Measurements from ENCODE around the gene CTDP1. TPM values are rescaled to one million over a fixed set of nuclear protein-coding genes. Genes with fewer than 3 reads are reported as not detected.

CTDP1 gene
- total RNA-seq, 1 donor from 2014 or later = 7.5 TPM

DNA sequence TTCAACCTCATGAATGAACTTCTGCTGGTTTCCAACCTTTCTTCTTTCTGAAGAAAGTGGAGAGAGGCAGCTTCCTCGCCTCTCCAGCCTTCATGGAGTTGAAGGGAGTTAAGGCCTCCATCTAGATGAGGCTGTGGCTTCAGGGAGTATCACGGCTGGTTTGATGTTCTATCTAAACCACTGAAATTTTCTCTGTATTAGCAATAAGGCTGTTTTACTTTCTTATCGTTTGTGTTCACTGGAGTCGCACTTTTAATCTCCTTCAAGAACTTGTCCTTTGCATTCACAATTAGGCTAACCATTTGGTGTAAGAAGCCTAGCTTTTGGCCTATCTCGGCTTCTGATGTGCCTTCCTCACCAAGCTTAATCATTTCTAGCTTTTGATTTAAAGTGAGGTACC is 19.9 kb upstream of the CTDP1 start:
- Histone ChIP-seq H3K36me3 (no peaks in the 10 kb centered on the region), H3K4me1 (no peaks in the 10 kb centered on the region), H3K9me3 (replicated peaks) (peaks cover 10% of the 10 kb centered on the region), H3K4me3 (no peak overlapping the region), H3K27me3 (ENCODE audit: low read depth) (peaks cover 53% of the 10 kb centered on the region), H3K27ac (replicated peaks) (no peak overlapping the region)
- no peak for DNase-seq
- TF ChIP-seq, protein P1, sequence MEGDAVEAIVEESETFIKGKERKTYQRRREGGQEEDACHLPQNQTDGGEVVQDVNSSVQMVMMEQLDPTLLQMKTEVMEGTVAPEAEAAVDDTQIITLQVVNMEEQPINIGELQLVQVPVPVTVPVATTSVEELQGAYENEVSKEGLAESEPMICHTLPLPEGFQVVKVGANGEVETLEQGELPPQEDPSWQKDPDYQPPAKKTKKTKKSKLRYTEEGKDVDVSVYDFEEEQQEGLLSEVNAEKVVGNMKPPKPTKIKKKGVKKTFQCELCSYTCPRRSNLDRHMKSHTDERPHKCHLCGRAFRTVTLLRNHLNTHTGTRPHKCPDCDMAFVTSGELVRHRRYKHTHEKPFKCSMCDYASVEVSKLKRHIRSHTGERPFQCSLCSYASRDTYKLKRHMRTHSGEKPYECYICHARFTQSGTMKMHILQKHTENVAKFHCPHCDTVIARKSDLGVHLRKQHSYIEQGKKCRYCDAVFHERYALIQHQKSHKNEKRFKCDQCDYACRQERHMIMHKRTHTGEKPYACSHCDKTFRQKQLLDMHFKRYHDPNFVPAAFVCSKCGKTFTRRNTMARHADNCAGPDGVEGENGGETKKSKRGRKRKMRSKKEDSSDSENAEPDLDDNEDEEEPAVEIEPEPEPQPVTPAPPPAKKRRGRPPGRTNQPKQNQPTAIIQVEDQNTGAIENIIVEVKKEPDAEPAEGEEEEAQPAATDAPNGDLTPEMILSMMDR (IDR thresholded peaks at IDR 0.05; ENCODE audit: borderline replicate concordance) = no peak
- intact Hi-C loops (cut with micrococcal nuclease) = no loop called here

- intact Hi-C loops (cut with micrococcal nuclease) = no loop called here
- Histone ChIP-seq H3K27me3 (ENCODE audit: low read depth) (peaks cover 51% of the 10 kb centered on the region), H3K9me3 (replicated peaks) (no peaks in the 10 kb centered on the region), H3K4me1 (no peaks in the 10 kb centered on the region), H3K4me3 (no peak overlapping the region), H3K36me3 (no peaks in the 10 kb centered on the region), H3K27ac (replicated peaks) (no peak overlapping the region)
- DNase-seq = no peak
- TF ChIP-seq, protein P1 (IDR thresholded peaks at IDR 0.05; ENCODE audit: borderline replicate concordance) = no peak
Observed at GRCh38 chr18:79662034-79662433, 17.6 kb upstream of the CTDP1 start.

- H3K4me1 ChIP-seq = no peaks in the 10 kb centered on the region
- H3K27me3 ChIP-seq (ENCODE audit: low read depth) = peaks cover 47% of the 10 kb centered on the region
- no peaks in the 10 kb centered on the region for H3K36me3 ChIP-seq
- DNase-seq = no peak
- TF ChIP-seq, protein P1 (IDR thresholded peaks at IDR 0.05; ENCODE audit: borderline replicate concordance) = no peak
- intact Hi-C loops (cut with micrococcal nuclease) = no loop called here
- H3K4me3 ChIP-seq = no peak overlapping the region
- H3K27ac ChIP-seq (replicated peaks) = no peak overlapping the region
- H3K9me3 ChIP-seq (replicated peaks) = no peaks in the 10 kb centered on the region
Observed at GRCh38 chr18:79662439-79662838, 17.2 kb upstream of the CTDP1 start.

DNA sequence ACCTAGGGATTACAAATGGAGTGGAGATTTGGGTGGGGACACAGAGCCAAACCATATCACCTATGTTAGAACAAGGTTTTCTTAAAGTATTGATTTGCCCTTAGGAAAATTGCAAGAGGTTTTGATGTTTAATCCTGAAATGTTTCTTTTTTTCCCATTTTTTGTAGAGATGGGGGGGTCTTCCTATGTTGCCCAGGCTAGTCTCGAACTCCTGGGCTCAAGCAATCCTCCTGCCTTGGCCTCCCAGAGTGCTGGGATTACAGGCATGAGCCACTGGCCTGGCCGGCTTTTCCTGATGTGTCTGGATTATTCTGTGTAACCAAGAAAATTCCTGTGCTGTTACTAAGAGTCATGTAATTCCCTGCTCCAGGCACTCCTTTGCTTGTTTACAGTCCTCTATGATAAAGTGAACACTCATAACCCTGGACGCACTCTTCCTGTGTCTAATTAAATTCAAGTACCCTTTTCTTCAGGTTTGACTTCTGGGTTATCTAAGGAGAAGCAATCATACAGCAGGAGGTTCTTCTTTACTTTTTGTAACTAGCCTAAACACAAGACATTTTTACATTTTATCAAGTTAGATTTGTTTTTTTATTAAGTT is 15.0 kb upstream of the CTDP1 start:
- Histone ChIP-seq H3K9me3 (replicated peaks) (no peaks in the 10 kb centered on the region), H3K36me3 (no peaks in the 10 kb centered on the region), H3K4me3 (no peak overlapping the region), H3K27ac (replicated peaks) (no peak overlapping the region), H3K27me3 (ENCODE audit: low read depth) (peaks cover 29% of the 10 kb centered on the region), H3K4me1 (no peaks in the 10 kb centered on the region)
- intact Hi-C loops (cut with micrococcal nuclease) = no loop called here
- DNase-seq = no peak
- TF ChIP-seq, protein P1 (IDR thresholded peaks at IDR 0.05; ENCODE audit: borderline replicate concordance) = no peak

DNA sequence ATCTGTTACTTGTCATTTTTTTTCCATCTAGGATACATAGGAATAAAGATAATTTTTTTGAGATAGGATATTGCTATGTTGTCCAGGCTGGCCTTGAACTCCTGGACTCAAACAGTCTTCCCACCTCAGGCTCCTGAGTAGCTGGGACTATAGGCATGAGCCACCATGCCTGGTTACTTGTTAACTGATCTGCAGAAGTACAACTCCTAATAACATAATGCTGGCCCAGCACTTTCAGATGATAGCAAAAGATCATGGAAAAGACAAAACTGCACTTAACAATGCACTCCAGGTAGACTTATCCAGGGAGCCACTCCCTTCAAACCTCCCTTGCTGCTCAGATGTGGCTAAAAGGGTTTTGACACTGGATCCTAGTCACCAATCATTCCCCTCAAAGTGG is 11.4 kb upstream of the CTDP1 start:
- Histone ChIP-seq H3K36me3 (no peaks in the 10 kb centered on the region), H3K9me3 (replicated peaks) (no peaks in the 10 kb centered on the region), H3K4me1 (no peaks in the 10 kb centered on the region), H3K4me3 (no peak overlapping the region), H3K27ac (replicated peaks) (no peak overlapping the region), H3K27me3 (ENCODE audit: low read depth) (peaks cover 8% of the 10 kb centered on the region)
- intact Hi-C loops (cut with micrococcal nuclease) = no loop called here
- DNase-seq = no peak
- TF ChIP-seq, protein P1 (IDR thresholded peaks at IDR 0.05; ENCODE audit: borderline replicate concordance) = no peak
